Vagina (tissue), 2 donors: Measurements from ENCODE around the gene SLC6A7. TPM values are rescaled to one million over a fixed set of nuclear protein-coding genes. Genes with fewer than 3 reads are reported as not detected.

Experiments
- DNase-seq, 2 donors: peaks; one replicate each; pipeline ENCODE4 v3.0.0-alpha.2; 2017; ENCODE audit errors: extremely low spot score in 2 of 2
- H3K27ac ChIP-seq: fragments of 200-600 bp; sonication (generic); one replicate; pipeline ENCODE4 v1.5.1; 2019
- H3K27me3 ChIP-seq: fragments of 200-600 bp; sonication (generic); one replicate; pipeline ENCODE4 v1.5.1; 2019
- H3K36me3 ChIP-seq, 2 donors: fragments of 200-600 bp; sonication (generic); one replicate each; pipeline ENCODE4 v1.5.1; 2017 to 2019
- H3K4me1 ChIP-seq: fragments of 200-600 bp; sonication (generic); one replicate; pipeline ENCODE4 v1.5.1; 2019
- H3K4me3 ChIP-seq, 2 donors: fragments of 200-600 bp; sonication (generic); 1 replicate in 1 of 2; 2 replicates in 1 of 2; pipeline ENCODE4 v1.5.1; 2016 to 2019
- H3K9me3 ChIP-seq: fragments of 200-600 bp; sonication (generic); one replicate; pipeline ENCODE4 v1.5.1; 2019
- CTCF ChIP-seq, 3 experiments: fragments of 450-650 bp in 2 of 3; fragments of 200-600 bp in 1 of 3; sonication (generic) in 1 of 3; IDR thresholded peaks; one replicate each; pipeline ENCODE4 v1.5.1; 2017 to 2019; ENCODE audit warnings: antibody characterized with exemption in 3 of 3, mild to moderate bottlenecking in 2 of 3, moderate library complexity in 2 of 3
- POLR2A ChIP-seq, 2 donors: fragments of 450-650 bp; IDR thresholded peaks; one replicate each; pipeline ENCODE4 v1.6.1; 2017; ENCODE audit warnings: antibody characterized with exemption in 2 of 2, mild to moderate bottlenecking in 2 of 2, moderate library complexity in 2 of 2
- POLR2AphosphoS5 ChIP-seq, 2 donors: sonication (generic); formaldehyde crosslinking; IDR thresholded peaks; one replicate each; pipeline ENCODE4 v1.9.0; 2017; ENCODE audit warnings: antibody characterized with exemption in 2 of 2, mild to moderate bottlenecking in 2 of 2, low read depth in 1 of 2; ENCODE audit not compliant: insufficient read depth in 1 of 2
- intact Hi-C: fragments of 100-400 bp; cut with DNase I; formaldehyde crosslinking; loops from one replicate; pipeline ENCODE4 v1.15.1; 2023
- total RNA-seq: library from RNA; depleted of rRNA; stranded (reverse); fragments of >200 nt; gene quantifications from one replicate; pipeline ENCODE4 v1.2.3, GENCODE V29; 2016

SLC6A7 gene
- total RNA-seq, 1 donor from 2014 or later, result 0.25 TPM

- no peak overlapping the region for H3K27ac ChIP-seq
- no peak overlapping the region for H3K4me3 ChIP-seq
- DNase-seq, result no peak
- intact Hi-C loops, result no loop called here
- no peak for TF ChIP-seq POLR2AphosphoS5 (IDR thresholded peaks at IDR 0.05; ENCODE audit: insufficient read depth in 1 of 2, low read depth in 1 of 2)
- no peak for TF ChIP-seq POLR2A (IDR thresholded peaks at IDR 0.05)
- TF ChIP-seq CTCF (IDR thresholded peaks at IDR 0.05), result no peak
- H3K4me1 ChIP-seq, result no peaks in the 10 kb centered on the region
- no peaks in the 10 kb centered on the region for H3K27me3 ChIP-seq
- H3K9me3 ChIP-seq, result no peaks in the 10 kb centered on the region
- no peaks in the 10 kb centered on the region for H3K36me3 ChIP-seq
These were observed 45.6 kb downstream of the SLC6A7 start for GRCh38 chr5:150235500-150235854.

- intact Hi-C loops, result no loop called here
- Histone ChIP-seq H3K4me3 (no peak overlapping the region), H3K27ac (no peak overlapping the region), H3K4me1 (no peaks in the 10 kb centered on the region), H3K27me3 (no peaks in the 10 kb centered on the region), H3K36me3 (no peaks in the 10 kb centered on the region), H3K9me3 (no peaks in the 10 kb centered on the region)
- no peak for TF ChIP-seq CTCF (IDR thresholded peaks at IDR 0.05)
- TF ChIP-seq POLR2A (IDR thresholded peaks at IDR 0.05), result no peak
- no peak for TF ChIP-seq POLR2AphosphoS5 (IDR thresholded peaks at IDR 0.05; ENCODE audit: insufficient read depth in 1 of 2, low read depth in 1 of 2)
- no peak for DNase-seq
These were observed 46.5 kb downstream of the SLC6A7 start for GRCh38 chr5:150236313-150236712.

GRCh38 chr5:150236981-150237754 lies 47.3 kb downstream of the SLC6A7 start:
- no peaks in the 10 kb centered on the region for H3K36me3 ChIP-seq
- no peaks in the 10 kb centered on the region for H3K9me3 ChIP-seq
- H3K27ac ChIP-seq, result no peak overlapping the region
- H3K4me1 ChIP-seq, result no peaks in the 10 kb centered on the region
- TF ChIP-seq POLR2A (IDR thresholded peaks at IDR 0.05), result no peak
- no peak overlapping the region for H3K4me3 ChIP-seq
- intact Hi-C loops, result no loop called here
- no peaks in the 10 kb centered on the region for H3K27me3 ChIP-seq
- DNase-seq, result no peak

GRCh38 chr5:150238646-150239045 lies 48.8 kb downstream of the SLC6A7 start:
- TF ChIP-seq POLR2AphosphoS5 (IDR thresholded peaks at IDR 0.05; ENCODE audit: insufficient read depth in 1 of 2, low read depth in 1 of 2), result no peak
- TF ChIP-seq CTCF (IDR thresholded peaks at IDR 0.05), result no peak
- no peak for TF ChIP-seq POLR2A (IDR thresholded peaks at IDR 0.05)
- intact Hi-C loops, result no loop called here
- Histone ChIP-seq H3K4me3 (no peak overlapping the region), H3K9me3 (no peaks in the 10 kb centered on the region), H3K4me1 (no peaks in the 10 kb centered on the region), H3K36me3 (no peaks in the 10 kb centered on the region), H3K27ac (no peak overlapping the region), H3K27me3 (no peaks in the 10 kb centered on the region)
- no peak for DNase-seq

- TF ChIP-seq POLR2A (IDR thresholded peaks at IDR 0.05) (no peak), CTCF (IDR thresholded peaks at IDR 0.05) (no peak), POLR2AphosphoS5 (IDR thresholded peaks at IDR 0.05; ENCODE audit: insufficient read depth in 1 of 2, low read depth in 1 of 2) (no peak)
- no peak overlapping the region for H3K27ac ChIP-seq
- no peaks in the 10 kb centered on the region for H3K27me3 ChIP-seq
- H3K9me3 ChIP-seq, result no peaks in the 10 kb centered on the region
- H3K4me3 ChIP-seq, result no peak overlapping the region
- H3K4me1 ChIP-seq, result peaks cover 2% of the 10 kb centered on the region
- no peaks in the 10 kb centered on the region for H3K36me3 ChIP-seq
- DNase-seq, result no peak
- intact Hi-C loops, result no loop called here
These were observed 49.4 kb downstream of the SLC6A7 start for GRCh38 chr5:150239099-150239793.
